Epithelial cell of esophagus (primary cell): ENCODE data around the gene PDLIM1.
"Not testable (repeated sequence)": the region's sequence is repeated elsewhere in the genome, so short reads cannot be mapped to it uniquely, and the experiment has no call there.

ENCODE experiments used
- DNase-seq: peaks from one replicate; pipeline ENCODE4 v3.0.0; 2010; ENCODE audit warnings: low read depth
- H3K4me3 ChIP-seq: 2 replicates; pipeline ENCODE4 v1.5.1; 2011; ENCODE audit warnings: mild to moderate bottlenecking, low read length, control low read depth
- CTCF ChIP-seq: IDR thresholded peaks from 2 replicates; pipeline ENCODE4 v1.5.1; 2011; ENCODE audit warnings: low read depth, mild to moderate bottlenecking, low read length, control low read depth, inconsistent platforms; ENCODE audit not compliant: insufficient read depth; ENCODE audit errors: missing control alignments

PDLIM1 gene

DNA sequence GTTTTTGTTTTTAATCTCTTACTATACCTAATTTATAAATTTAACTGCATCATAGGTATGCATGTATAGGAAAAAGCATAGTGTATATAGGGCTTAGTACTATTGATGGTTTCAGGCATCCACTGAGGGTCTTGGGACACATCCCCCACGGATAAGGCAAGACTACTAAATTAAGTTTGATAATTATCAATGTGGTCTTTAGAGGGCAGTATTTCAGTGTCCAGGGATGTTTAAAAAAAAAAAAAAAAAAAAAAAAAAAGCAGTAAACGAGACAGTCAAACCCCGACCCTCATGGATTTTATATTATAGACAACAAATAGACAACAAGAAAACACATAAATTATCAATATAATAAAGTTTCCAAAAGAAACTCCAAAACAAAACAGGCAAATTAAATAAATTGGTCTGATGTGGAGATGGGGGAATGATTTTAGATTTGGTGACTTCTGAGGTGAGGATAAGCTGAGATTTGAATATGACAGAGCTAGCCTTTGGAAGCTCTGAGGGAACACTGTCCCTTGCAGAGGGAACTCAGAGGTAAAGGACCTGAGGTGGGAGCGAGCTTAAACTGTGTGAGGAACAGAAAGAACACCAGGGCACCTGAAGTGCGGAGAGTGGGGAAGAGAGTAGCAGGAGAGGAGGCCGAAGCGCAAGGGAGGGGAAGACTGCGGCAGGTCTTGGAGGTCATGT is 82.0 kb downstream of the PDLIM1 start:
- no peak for DNase-seq
- no peak overlapping the region for H3K4me3 ChIP-seq
- TF ChIP-seq CTCF = no peak

GRCh38 chr10:95202865-95203264 is 87.9 kb downstream of the PDLIM1 start:
- not testable (repeated sequence) for DNase-seq, H3K4me3 ChIP-seq

GRCh38 chr10:95201736-95202135 is 89.1 kb downstream of the PDLIM1 start:
- TF ChIP-seq CTCF = peak; percentile 46
- H3K4me3 ChIP-seq = no peak overlapping the region

GRCh38 chr10:95196046-95196445 is 94.8 kb downstream of the PDLIM1 start:
- TF ChIP-seq CTCF = no peak
- no peak for DNase-seq
- no peak overlapping the region for H3K4me3 ChIP-seq

More at GRCh38 chr10:95201736-95202135, 89.1 kb downstream of the PDLIM1 start:
- DNase-seq = peak; percentile 73

- no peak for TF ChIP-seq CTCF
- H3K4me3 ChIP-seq = no peak within 1 kb of the TSS
These were observed 96.9 kb downstream of the PDLIM1 start, which contains the start of gene ACSM6 for GRCh38 chr10:95193944-95194343. ACSM6 (plus strand) TSS chr10:95194238; CDS start chr10:95194486, 248 bp downstream.

DNA sequence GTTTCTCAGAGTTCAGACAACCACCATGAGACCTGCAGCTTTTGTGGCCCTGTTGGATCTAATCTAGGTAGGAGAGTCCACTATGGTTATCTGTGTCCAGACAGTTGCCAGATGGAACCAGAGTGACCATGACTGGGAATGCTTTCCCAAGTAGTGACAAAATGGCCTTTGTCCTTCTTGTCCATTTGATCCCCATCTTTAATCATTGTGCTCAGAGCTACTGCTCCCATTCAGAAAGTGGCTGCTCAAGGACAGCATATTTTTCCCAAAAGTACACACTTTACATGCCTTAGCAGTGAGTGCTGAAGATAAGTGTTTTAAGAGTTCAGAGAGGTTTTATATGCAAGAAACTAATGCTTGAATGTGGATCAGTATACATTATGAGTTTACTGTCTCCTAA is 102.2 kb downstream of the PDLIM1 start:
- no peak for TF ChIP-seq CTCF
- DNase-seq = no peak

More at GRCh38 chr10:95193944-95194343, 96.9 kb downstream of the PDLIM1 start, which contains the start of gene ACSM6:
- no peak for DNase-seq

GRCh38 chr10:95187617-95188016 is 103.2 kb downstream of the PDLIM1 start:
- H3K4me3 ChIP-seq = no peak overlapping the region
- DNase-seq = no peak
- no peak for TF ChIP-seq CTCF

More for the DNA sequence above, 102.2 kb downstream of the PDLIM1 start:
- no peak overlapping the region for H3K4me3 ChIP-seq
